Heart right ventricle (tissue), 16 donors: ENCODE data around the gene ARL8A. TPM values are rescaled to one million over a fixed set of nuclear protein-coding genes. Genes with fewer than 3 reads are reported as not detected.
"Not testable (repeated sequence)": the region's sequence is repeated elsewhere in the genome, so short reads cannot be mapped to it uniquely, and the experiment has no call there.

Source experiments
- ATAC-seq, 8 donors: fragments of 200-7000 bp; cut with Tn5 transposase; one replicate each; pipeline ENCODE4 v1.9.1; 2020; ENCODE audit warnings: mild to moderate bottlenecking in 8 of 8, moderate library complexity in 8 of 8, moderate number of reproducible peaks in 1 of 8
- DNase-seq, 2 donors: peaks; one replicate each; pipeline ENCODE4 v3.0.0-alpha.2; 2020
- H3K27ac ChIP-seq, 10 donors: fragments of 200-600 bp; sonication (generic) in 2 of 10; one replicate each; pipeline versions ENCODE4 v1.5.0 to v1.8.0; 2020 to 2022; ENCODE audit warnings: mild to moderate bottlenecking in 3 of 10
- H3K27me3 ChIP-seq, 7 donors: fragments of 200-600 bp; one replicate each; pipeline ENCODE4 v1.8.0; 2021 to 2022; ENCODE audit warnings: mild to moderate bottlenecking in 2 of 7
- H3K36me3 ChIP-seq, 9 donors: fragments of 200-600 bp; sonication (generic) in 1 of 9; one replicate each; pipeline versions ENCODE4 v1.5.0 to v1.8.0; 2020 to 2022; ENCODE audit warnings: mild to moderate bottlenecking in 2 of 9
- H3K4me1 ChIP-seq, 9 donors: fragments of 200-600 bp; sonication (generic) in 1 of 9; one replicate each; pipeline versions ENCODE4 v1.5.0 to v1.8.0; 2020 to 2022; ENCODE audit warnings: mild to moderate bottlenecking in 4 of 9
- H3K4me3 ChIP-seq, 10 donors: fragments of 200-600 bp; sonication (generic) in 2 of 10; one replicate each; pipeline versions ENCODE4 v1.5.0 to v1.8.0; 2020 to 2022; ENCODE audit warnings: mild to moderate bottlenecking in 7 of 10, moderate library complexity in 2 of 10
- H3K9me3 ChIP-seq, 11 donors: fragments of 200-600 bp in 10 of 11; sonication (generic) in 2 of 11; one replicate each; pipeline versions ENCODE4 v1.5.0 to v1.8.0; 2013 to 2022; ENCODE audit warnings: mild to moderate bottlenecking in 2 of 11, control low read depth in 1 of 11, moderate library complexity in 1 of 11
- WGBS, 2 donors: extraction: QIAGEN DNeasy Blood & Tissue Kit; methylation state at CpG; one replicate each; pipeline ENCODE4 v1.1.7; 2013; ENCODE audit warnings: inconsistent platforms in 1 of 2; 5-methylcytosine and 5-hydroxymethylcytosine counted together
- intact Hi-C, 10 donors: fragments of 100-400 bp; cut with DNase I; formaldehyde crosslinking; loops; one replicate each; pipeline versions ENCODE4 v1.11.1 to v1.14.2; 2022
- polyA plus RNA-seq, 2 donors: library from polyadenylated mRNA; stranded (reverse); fragments of 200-250 nt; gene quantifications; one replicate each; pipeline ENCODE4 v1.2.3, GENCODE V29; 2013
- total RNA-seq, 10 donors: library from RNA; stranded (reverse); fragmentation: NEBNext Ultra II Directional in 3 of 10; extraction: Animal tissue kit (Norgen Biotek cat#: 25700) in 3 of 10; gene quantifications; one replicate each; pipeline versions ENCODE4 v1.2.1 to v1.2.4, GENCODE V29; 2021 to 2023
- TF ChIP-seq, protein P1 (sequence below), 9 donors: fragments of 200-600 bp; sonication (generic) in 2 of 9; IDR thresholded peaks; one replicate each; pipeline versions ENCODE4 v1.5.0 to v1.8.0; 2021 to 2022; ENCODE audit warnings: antibody characterized with exemption in 9 of 9, mild to moderate bottlenecking in 5 of 9, moderate library complexity in 1 of 9
- donor health status: Arrhythmogenic right ventricular cardiomyopathy.
- donor health status: ischemic (EF 13 %, LVEDD 7.1; RV severe dilation, severe dysfunction).
- donor health status: healthy with polysubstance abuse.
- donor health status: DM: no; HTN: yes; CAD: no.
- donor health status: DM: no; HTN: no; CAD: no.
- donor health status: ischemic (EF 25% LVEDD 6.9; RV normal size, moderate dysfunction).
- donor health status: ischemic (EF 25% LVEDD 5.7; RV mildly dilated, moderate dysfunction).
- donor health status: healthy.
- donor health status: DM: yes; HTN: yes; CAD: no.
- donor health status: Ischemic cardiomyopathy.
- donor health status: ischemic (EF 35%, LVEDD 5.7; RV mildly dilated, moderate dysfunction).
- donor health status: nonischemic (EF 11% LVEDD 7.7; RV severe dilation, severe dysfunction).
- donor health status: DM: yes; HTN: yes; CAD: no.
- donor health status: PGD.
- donor health status: ischemic (EF 29% LVEDD 5.4; RV normal size, mild dysfunction).
- donor health status: nonischemic (EF 23%, LVEDD 6.1; RV moderate dilation, normal function).

The ARL8A gene
- total and polyA plus RNA-seq, 12 donors = 21.5 to 92.7 (median 78.0) TPM

DNA sequence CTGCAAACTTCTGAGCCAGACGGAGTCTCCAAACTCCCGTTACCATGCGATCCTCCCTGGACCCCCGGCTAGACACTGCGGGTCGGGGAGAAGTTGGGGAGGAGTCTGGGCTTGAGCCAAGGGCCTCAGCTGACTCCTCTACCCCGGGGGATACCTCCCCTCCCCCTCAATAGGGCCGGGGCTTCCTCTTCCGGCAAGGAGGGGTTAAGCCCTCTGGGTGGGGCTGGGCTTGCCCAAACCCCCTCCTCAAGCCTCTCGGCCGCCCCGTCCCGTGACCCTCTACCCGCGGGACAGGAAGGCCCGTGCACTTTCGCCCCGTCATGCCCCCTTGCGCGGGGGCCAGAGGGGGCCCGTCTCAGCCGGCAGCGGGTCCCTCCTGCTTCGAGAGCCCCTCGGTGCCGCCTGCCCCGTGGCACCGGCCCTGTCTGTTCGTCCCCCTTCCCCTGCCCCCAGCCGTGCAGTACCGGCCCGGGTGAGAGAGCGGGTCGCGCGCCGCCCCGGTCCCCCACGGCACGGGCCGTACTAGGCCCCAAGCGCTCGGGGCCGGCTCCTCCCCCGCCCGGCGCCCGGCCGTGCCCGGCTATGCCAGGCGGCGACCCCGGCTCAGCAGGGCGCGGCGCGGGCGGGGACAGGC, 652 bp downstream of the ARL8A start:
- H3K4me3 ChIP-seq = peak overlapping the region; percentile 80 to 99 (median 96)

DNA sequence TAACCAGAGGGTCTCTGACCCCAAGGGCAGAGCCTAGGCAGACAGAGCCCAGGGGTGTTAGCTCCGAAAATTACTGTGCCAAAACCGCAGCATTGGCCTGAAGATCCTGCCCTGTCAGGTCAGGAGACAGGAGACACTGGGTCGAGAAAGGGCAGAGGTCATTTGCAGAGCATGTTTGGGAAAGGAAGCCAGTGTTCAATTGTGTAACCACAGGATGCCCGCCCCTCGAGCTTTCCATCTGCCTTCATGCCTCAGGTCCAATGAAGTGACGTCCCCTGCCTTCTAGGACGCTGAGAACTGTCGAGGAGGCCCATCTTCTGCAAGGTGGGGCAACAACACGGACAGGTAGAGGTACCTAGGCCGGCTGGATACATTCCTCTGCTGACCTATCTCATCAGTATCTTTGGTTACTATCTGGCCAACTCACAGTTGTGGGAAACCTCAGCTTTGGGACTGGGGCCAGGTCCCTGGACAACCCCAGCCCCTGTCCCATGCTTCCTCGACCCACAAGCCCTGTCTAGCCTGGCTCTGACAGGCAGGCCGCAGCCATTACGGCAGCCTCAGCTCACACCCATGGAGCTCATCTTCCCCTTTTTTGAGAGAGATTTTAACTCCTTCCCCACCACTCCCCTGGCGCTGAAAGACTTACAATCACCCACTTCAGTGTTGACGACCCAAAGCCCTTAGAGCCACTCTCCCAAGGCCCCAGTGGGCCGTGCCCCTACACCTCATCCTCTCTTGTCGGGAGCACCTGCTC, 1.3 kb downstream of the ARL8A start:
- intact Hi-C loops = no loop called here
- WGBS, 2 donors = 12 to 19% methylated on average over 17 of the region's 17 CpGs
- Histone ChIP-seq H3K9me3 (no peaks in the 10 kb centered on the region), H3K4me1 (peaks cover 13 to 43% (median 28%) of the 10 kb centered on the region in 9 donors), H3K27me3 (no peaks in the 10 kb centered on the region), H3K4me3 (peak overlapping the region; percentile 80 to 99 (median 96)), H3K36me3 (peaks cover 0 to 22% (median 0%) of the 10 kb centered on the region in 9 donors), H3K27ac (peak overlapping the region; percentile 87 to 98 (median 95))
- DNase-seq = peak in 1 of 2 donors; percentile 32
- TF ChIP-seq, protein P1, sequence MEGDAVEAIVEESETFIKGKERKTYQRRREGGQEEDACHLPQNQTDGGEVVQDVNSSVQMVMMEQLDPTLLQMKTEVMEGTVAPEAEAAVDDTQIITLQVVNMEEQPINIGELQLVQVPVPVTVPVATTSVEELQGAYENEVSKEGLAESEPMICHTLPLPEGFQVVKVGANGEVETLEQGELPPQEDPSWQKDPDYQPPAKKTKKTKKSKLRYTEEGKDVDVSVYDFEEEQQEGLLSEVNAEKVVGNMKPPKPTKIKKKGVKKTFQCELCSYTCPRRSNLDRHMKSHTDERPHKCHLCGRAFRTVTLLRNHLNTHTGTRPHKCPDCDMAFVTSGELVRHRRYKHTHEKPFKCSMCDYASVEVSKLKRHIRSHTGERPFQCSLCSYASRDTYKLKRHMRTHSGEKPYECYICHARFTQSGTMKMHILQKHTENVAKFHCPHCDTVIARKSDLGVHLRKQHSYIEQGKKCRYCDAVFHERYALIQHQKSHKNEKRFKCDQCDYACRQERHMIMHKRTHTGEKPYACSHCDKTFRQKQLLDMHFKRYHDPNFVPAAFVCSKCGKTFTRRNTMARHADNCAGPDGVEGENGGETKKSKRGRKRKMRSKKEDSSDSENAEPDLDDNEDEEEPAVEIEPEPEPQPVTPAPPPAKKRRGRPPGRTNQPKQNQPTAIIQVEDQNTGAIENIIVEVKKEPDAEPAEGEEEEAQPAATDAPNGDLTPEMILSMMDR (IDR thresholded peaks at IDR 0.05) = no peak
- peak; percentile 29 to 62 (median 54) for ATAC-seq

More for the DNA sequence above, 652 bp downstream of the ARL8A start:
- intact Hi-C loops = no loop called here
- TF ChIP-seq, protein P1 (IDR thresholded peaks at IDR 0.05) = no peak
- H3K27me3 ChIP-seq = no peaks in the 10 kb centered on the region
- WGBS, 2 donors = 0% methylated on average over 51 to 58 of the region's 58 CpGs
- peak overlapping the region; percentile 87 to 98 (median 95) for H3K27ac ChIP-seq
- ATAC-seq (peak; percentile 33 to 59 (median 50)), DNase-seq (peak; percentile 43 to 54)
- H3K9me3 ChIP-seq = no peaks in the 10 kb centered on the region
- H3K4me1 ChIP-seq = peaks cover 13 to 43% (median 30%) of the 10 kb centered on the region in 9 donors
- H3K36me3 ChIP-seq = peaks cover 0 to 19% (median 0%) of the 10 kb centered on the region in 9 donors

DNA sequence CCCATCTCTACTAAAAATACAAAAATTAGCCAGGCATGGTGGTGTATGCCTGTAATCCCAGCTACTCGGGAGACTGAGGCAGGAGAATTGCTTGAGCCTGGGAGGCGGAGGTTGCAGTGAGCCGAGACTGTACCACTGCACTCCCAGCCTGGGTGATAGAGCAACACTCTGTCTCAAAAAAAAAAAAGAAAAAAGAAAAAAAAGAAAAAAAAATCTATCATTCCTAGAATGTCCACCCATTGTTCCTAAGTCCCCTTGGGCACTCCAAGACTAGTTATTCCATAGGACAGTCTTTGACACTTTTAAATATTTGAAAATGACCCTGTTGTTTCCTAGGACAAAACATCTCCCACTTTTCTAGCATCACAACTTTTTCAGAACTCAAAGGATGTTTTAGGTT, 3.1 kb downstream of the ARL8A start:
- DNase-seq, intact Hi-C loops, ATAC-seq, H3K9me3 ChIP-seq, H3K27me3 ChIP-seq, H3K27ac ChIP-seq, H3K4me3 ChIP-seq: not testable (repeated sequence)
- WGBS, 2 donors = 87 to 96% methylated on average over 3 of the region's 3 CpGs
- Histone ChIP-seq H3K4me1 (peaks cover 13 to 43% (median 28%) of the 10 kb centered on the region in 9 donors), H3K36me3 (peaks cover 0 to 39% (median 11%) of the 10 kb centered on the region in 9 donors)

DNA sequence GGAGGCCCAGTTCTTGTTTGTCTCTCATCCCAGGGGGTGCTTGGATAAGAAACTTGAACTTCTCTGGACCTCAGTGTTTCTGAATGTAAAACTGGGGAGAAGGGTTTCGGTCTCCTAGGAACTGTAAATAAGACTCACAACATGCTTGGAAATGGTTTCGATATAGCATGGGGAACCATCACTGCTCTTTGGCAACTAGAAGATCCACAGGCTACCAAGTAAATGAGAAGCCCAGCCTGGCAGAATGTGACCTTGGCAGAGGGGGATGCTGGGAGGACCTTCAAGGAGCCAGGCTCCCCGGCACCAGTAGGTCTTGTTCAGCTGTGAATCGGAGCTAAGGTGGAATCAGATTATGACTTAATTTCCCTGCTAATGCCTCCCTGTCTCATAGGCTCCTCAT, 3.7 kb downstream of the ARL8A start:
- H3K27me3 ChIP-seq = no peaks in the 10 kb centered on the region
- DNase-seq = no peak
- TF ChIP-seq, protein P1 (IDR thresholded peaks at IDR 0.05) = no peak
- H3K36me3 ChIP-seq = peaks cover 0 to 46% (median 18%) of the 10 kb centered on the region in 9 donors
- intact Hi-C loops = no loop called here
- H3K4me1 ChIP-seq = peaks cover 13 to 43% (median 28%) of the 10 kb centered on the region in 9 donors
- 73 to 75% methylated on average over 4 of the region's 4 CpGs for WGBS, 2 donors
- H3K9me3 ChIP-seq = no peaks in the 10 kb centered on the region
- no peak overlapping the region for H3K27ac ChIP-seq
- ATAC-seq = no peak
- H3K4me3 ChIP-seq = no peak overlapping the region
